Hematopoietic multipotent progenitor cell treated with erythropoietin and hydrocortisone succinate and interleukin-3 and kit ligand, for 17 days (in vitro differentiated cells): ENCODE data around the gene NTRK2.

Experiments used
- DNase-seq: peaks from one replicate; pipeline ENCODE4 v3.0.0-alpha.2; 2015; ENCODE audit warnings: low spot score

NTRK2 gene

GRCh38 chr9:84669288-84670137 is at the start of gene NTRK2:
Gene NTRK2, plus strand, starts transcription at chr9:84669729. Its CDS starts 1,020 bp downstream, at chr9:84670749.
- DNase-seq = no peak

- DNase-seq = no peak
Measured at GRCh38 chr9:84620338-84620737, 49.2 kb upstream of the NTRK2 start.

DNA sequence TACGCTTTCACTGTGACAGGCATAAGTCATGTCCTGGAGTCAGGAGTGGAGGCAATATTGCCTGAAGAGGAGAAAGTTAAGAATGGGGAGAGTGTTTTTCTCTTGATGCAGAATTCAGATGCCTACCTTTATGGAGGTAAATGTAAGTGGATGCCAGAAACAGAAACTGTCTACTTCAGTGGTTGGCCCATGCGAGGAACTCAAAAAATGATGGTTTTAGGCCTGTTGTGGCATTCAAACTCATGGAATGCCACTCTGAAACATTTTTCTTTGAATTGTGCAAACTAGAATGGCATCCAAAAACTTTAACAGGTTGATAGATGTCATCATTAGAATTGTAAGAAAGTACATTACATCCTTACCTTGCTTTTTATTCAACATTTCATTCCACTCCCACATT is 47.7 kb upstream of the NTRK2 start:
- DNase-seq = no peak

- no peak for DNase-seq
Measured at GRCh38 chr9:84622981-84623380, 46.5 kb upstream of the NTRK2 start.

DNA sequence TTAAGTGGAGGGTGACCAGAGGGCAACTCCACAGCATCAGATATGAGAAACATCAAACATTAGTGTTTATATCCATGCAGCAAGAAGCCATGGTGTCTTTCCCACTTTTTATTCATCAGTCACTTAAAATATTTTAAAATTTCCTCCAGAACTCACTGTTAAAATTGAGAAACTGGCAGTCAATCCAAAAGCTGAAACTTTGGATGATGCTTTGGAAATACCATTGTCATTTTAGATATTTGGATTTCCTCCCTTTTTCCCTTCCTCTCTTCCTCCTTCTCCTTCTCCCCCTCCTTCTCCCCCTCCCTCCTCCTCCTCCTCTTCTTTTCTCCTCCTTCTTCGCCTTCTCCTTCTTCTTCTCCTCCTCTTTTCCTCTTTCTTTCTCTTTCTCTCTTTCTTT is 33.1 kb upstream of the NTRK2 start:
- DNase-seq = no peak

- no peak for DNase-seq
Measured at GRCh38 chr9:84642553-84643141, 26.9 kb upstream of the NTRK2 start.

DNA sequence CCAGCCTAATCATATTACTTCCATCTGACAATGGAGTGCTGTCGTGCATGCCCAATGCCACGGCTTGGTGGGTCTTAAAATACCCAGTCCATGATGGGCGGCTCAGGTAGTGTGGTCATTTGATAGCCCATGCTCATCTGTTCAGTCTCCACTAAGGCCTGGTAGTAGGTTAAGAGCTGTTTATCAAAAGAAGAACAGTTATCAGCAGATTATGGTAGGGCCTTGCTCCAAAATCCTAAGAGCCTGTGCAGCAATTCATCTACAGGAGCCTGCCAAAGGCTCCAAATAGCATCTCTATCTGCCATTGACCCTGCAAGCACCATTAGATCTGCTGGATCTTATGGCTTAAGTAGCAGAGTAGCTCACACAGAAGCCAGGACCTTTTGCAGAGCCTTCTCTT is 21.8 kb upstream of the NTRK2 start:
- DNase-seq = no peak

- no peak for DNase-seq
Measured at GRCh38 chr9:84652496-84653120, 16.9 kb upstream of the NTRK2 start.

DNA sequence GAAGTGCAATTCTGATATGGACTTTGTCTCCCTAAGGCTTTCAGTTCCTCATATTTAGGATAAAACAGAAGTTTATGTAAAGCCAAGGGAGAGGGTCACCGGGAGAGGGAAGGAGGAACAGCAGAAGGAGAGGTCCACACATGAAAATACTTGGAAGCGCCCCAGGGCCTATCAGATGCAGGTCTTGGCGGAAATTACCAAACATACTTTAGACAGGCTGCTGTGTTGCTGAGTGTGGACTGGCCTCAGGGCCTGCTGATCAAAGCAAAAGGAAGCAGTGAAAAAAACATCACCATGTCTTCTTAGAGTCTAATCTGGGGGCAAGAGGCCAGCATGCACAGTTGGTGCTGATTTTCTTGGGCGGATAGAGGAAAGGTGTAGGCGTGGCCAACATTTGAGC is 14.1 kb upstream of the NTRK2 start:
- no peak for DNase-seq

- DNase-seq = no peak
Measured at GRCh38 chr9:84659313-84659712, 10.2 kb upstream of the NTRK2 start.

DNA sequence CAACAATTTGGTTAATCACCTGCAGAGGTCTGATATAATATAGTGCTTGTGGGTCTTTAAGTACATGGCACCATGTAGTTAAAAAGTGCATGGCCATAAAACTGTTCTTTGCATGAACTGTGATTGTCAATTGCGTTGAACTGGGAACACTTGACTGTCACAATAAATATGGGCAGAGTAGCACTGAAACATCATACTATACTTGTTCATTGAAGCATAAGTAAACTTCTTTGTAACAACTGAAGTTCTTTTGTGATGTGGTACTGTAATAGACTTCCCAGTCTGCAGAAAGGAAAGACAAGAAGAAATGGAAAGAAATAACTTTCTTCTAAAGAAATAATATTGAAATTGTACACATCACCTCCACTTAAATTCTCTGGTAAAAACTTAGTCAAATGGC is 9.8 kb upstream of the NTRK2 start:
- DNase-seq = no peak

DNA sequence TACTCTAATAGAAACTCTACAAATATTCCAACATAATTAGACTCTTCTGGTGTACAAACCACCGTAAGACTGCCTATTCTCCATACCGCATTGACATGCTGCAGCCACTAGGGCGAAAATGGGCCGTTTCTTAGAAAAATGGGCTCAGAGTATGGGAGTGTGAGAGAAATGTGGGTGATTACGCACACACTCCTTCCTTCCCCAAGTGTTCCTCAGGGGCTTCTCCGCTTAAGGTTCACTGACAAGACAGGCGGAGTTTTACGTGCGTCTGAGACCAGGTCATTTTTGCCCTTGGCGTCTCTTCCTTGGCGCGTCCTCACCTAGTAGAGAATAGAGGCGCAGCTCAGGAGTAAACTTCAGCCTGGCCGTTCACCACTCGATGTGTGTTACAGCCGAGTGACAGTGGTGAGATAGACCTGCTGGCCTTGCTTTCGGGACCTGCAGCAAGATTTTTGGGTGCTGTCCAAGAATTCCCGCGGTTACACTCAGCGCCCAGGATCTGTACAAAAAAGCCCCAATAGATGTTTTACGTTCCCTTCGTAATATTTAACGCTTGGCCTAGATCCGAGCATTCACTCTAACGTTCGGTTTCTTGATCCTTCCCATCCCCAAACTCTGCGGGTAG is 1.8 kb upstream of the NTRK2 start:
- DNase-seq = no peak

DNA sequence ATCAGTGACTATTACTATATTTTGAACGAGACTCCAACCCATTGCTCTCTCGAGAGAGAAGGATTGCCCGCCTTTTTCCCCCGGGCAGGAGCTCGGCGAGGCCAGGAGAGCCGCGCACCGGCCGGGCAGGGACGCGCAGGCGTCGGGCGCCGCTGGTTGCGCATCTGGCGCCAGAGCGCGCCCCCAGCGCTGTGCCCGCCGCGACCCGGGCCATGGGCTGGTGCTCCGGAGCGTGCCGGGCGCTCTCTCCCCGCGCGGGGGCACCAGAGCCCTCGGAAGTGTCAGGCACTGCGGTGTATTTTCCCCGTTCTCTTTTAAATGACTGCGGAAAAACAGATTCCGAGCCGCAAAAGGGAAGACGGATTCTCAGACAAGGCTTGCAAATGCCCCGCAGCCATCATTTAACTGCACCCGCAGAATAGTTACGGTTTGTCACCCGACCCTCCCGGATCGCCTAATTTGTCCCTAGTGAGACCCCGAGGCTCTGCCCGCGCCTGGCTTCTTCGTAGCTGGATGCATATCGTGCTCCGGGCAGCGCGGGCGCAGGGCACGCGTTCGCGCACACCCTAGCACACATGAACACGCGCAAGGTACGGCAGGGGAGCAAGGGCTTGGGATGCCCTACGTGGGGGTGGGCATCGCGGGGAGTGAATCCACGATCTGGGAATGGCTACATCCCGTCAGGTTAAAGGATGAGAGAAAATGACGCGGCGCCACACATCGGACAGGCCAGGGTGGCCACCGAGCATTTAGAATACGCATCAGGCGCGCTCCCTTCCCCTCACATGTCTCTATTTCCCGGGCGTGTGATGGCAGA is 1.1 kb upstream of the NTRK2 start:
- no peak for DNase-seq

DNA sequence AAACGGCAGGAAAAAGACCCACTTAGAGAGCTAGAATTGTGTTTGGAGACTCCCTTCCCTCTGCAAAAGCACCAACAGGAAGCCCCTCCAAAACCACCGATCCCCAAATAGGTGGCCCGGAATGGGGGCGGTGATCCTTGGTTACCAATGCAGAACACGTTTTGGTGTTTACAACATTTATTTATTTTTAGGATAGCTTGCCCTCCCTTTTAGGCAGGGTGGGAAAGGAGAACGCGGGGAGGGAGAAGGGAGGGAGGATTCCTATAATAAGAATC is 579 bp upstream of the NTRK2 start:
- DNase-seq = no peak

DNA sequence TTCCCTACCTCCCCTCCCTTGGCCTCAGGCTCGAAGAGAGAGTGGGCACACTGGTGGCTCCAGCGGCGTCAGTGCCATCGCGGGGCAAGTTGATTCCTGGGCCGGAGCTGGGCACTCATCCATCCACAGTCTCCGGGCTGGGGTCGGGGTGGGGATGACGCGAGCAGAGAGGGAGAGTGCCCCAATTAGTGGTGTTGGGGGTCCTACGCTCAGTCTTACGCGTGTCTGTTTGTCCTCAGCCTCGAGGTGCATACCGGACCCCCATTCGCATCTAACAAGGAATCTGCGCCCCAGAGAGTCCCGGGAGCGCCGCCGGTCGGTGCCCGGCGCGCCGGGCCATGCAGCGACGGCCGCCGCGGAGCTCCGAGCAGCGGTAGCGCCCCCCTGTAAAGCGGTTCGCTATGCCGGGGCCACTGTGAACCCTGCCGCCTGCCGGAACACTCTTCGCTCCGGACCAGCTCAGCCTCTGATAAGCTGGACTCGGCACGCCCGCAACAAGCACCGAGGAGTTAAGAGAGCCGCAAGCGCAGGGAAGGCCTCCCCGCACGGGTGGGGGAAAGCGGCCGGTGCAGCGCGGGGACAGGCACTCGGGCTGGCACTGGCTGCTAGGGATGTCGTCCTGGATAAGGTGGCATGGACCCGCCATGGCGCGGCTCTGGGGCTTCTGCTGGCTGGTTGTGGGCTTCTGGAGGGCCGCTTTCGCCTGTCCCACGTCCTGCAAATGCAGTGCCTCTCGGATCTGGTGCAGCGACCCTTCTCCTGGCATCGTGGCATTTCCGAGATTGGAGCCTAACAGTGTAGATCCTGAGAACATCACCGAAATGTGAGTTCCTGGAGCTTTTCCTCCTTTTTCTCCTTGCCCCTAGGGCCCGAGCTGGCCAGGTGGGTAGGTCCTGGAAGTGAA is 861 bp downstream of the NTRK2 start:
- no peak for DNase-seq

GRCh38 chr9:84671586-84672521 is 2.3 kb downstream of the NTRK2 start:
- no peak for DNase-seq

DNA sequence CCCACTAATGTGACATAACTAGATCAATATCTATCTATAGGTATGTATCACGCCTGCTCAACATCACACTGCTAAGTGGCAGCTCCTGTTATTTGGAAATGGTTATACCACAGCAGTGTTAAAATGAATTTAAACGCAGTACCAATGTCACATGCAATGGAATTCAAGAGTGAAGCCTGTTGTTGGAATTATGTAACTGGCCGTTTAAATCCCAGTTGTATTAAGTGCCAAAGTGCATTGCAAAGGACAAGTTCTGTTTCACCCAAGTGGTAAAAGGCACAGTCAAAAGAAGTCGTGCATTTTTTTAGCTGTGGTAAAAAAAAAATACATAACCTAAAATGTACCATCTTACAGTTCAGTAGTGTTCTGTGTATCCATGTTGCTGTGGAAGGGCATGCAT is 4.3 kb downstream of the NTRK2 start:
- DNase-seq = no peak

GRCh38 chr9:84677080-84677479 is 7.6 kb downstream of the NTRK2 start:
- no peak for DNase-seq

- DNase-seq = no peak
Measured at GRCh38 chr9:84679571-84679970, 10.0 kb downstream of the NTRK2 start.
